ENCODE results near the gene SNCA.

The SNCA gene

DNA sequence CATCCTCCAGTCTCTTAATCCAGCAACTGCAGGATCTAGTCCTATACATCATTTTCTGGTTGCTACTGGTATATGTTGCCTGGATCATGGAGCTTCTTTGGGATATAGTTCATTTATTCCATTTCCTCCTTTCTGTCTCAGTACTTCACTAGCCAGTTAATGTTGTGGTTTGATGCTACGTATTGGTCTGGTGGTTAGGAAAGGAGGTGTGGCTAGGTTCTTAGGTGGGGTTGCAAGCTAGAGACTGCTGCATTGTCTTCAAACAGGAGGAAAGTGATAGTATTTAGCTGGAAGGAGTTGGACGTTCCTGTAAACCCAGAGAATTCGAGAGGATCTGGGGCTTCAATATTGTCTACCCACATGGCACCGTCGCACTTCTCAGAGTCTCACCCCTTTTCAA lies 129.5 kb downstream of the SNCA start:
- DNase-seq (ENCODE audit: low read depth in 2 of 2), result no peak

DNA sequence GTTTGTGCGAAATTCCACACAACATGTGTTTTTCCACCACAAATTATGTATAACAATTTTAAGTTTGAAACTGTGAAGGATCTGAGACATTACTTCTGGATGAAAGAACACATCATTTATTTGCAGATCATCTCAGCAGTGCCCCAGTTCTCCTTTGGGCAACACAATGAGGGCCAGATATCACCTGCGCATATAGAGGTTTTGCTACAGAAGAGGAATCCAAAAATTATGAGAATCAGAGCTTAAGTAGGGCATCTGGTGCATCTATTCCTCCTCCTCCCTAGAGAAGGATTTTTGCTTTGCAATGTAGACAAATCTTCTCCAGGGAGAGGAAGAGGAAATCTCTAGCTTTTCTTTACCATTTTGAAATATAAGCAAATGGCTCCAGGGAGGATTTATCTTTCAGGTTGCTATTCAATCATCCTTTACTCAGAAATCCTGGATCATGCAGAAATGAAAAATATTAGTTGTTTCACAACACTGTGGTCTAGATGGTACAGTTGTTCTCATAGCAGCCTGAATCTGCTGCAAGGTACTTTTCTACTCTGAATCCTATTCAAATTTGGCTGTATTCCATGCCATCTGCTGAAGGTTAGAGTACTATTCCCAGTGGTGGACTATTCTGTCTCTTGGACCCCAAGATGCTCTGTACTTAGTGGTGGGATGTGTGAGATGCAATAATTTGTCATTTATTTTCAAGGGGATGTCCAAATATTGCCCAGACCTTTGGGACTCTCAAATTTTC lies 132.1 kb downstream of the SNCA start:
- DNase-seq (ENCODE audit: low read depth in 2 of 2), result no peak

DNA sequence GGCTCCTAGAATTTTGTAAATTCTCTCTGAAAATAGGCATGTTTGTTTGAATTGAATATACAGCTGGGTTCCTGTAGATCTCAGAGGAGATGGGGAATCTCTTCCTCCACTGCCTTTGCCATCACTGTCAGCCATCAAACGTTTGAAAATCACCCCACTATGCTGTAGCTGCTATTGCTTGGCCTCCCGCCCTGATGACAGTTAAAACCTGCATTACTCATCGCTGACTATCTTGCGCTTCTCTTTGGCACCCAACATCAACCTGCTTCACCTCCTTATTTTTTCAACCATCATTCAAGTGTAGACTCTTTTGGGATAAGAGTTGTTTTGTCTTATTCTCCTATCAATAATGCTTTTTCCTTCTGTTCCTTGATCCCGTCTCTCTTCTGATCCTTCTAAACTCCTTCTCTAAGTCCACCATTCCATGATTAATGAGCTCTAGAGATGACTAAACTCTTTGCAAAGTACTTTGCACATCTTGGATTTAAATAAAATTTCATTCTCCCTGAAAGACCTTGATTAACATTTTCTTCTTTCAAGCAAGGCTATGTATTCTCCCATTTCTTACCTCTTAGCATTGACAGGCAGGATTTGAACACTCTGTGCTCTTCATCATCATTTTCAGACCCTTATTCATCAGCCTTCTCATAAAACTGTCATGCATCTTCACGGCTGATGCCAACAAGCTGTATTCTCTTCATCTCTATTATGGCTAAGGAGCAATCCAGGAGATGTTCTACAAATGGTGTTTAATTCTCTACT lies 133.0 kb downstream of the SNCA start:
- DNase-seq (ENCODE audit: low read depth in 2 of 2), result no peak

DNA sequence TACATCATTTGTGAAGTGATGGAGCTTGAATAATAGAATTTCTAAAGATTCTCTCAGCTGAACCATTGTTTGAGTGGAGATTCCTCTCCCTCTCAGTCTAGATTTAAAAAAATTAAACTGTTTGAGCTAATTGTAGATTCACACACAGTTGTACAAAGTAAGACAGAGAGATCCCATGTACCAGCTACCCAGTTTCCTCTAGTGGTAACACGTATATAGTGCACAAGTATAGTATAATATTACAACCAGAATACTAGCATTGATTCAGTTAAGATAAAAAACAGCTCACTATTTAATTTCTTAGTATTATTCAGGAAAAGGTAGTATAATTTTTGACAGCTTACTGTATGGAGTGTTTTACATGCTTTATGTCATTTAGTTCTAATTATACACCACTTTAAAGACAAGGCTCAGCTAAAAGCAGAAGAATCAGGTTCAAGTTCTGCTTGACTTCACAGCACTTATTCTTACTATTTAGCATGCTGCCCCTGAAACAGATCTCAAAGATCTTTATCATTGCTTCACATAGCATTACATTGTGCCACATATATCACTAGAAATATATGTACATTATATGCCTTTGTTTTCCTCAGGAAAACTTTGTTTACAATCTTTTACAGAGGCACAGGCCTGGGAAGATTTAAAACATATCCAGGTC lies 136.1 kb downstream of the SNCA start:
- DNase-seq (ENCODE audit: low read depth in 2 of 2), result no peak

DNA sequence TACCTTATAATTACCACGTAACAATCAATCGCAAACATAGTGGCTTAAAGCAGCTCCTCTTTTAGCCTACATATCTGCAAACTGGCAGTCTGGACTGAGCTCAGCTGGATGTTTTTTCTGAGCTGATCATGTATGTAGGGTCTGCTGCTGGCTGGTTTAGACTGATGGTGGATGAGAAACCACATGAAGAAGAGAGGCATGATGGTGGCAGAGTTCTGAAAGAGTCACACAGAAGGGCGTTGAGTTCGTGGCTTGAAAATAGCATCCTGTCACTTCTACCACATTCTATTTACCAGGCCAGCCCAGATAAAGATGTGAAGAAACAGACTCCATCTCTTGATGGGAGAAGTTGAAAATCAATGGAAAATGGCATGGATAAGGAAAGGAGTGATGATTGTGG lies 151.3 kb downstream of the SNCA start:
- no peak for DNase-seq (ENCODE audit: low read depth in 2 of 2)

DNA sequence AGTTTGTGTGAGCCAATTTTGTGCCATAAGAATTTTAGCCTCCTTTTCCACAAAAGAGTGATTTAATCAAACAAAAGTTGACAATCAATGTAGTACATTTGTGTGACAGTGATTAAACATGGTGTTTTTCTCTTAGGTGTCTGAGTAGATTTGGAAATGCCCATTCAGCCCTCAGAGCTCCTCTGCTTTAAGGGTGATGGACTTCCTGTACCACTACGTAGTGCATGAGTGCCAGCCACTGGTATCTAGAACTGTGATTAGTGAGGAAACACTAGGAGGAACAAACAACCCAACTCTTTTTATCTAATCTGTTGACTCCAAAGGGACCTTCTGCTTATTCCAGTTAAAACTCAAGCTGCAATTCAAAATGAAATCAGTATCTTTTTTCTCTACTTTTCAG lies 151.7 kb downstream of the SNCA start:
- no peak for DNase-seq (ENCODE audit: low read depth in 2 of 2)

DNA sequence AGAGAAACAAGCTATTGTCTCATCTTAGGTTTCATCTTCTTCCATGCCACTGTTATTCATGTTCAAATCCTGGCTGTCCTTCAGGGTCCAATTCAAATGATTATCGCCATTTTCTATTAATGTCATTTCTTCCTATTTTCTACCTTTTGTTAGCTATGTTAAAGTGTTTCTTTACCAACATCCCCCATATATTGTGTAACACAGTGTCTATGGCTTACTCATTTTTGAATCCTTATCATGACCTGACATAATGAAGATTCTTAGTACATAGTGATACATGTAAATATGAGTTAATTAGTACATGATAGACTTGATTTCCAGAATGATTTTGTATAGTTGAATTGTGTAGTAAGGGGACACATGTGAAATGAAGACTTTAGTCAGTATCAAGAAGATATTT lies 152.4 kb downstream of the SNCA start:
- no peak for DNase-seq (ENCODE audit: low read depth in 2 of 2)

DNA sequence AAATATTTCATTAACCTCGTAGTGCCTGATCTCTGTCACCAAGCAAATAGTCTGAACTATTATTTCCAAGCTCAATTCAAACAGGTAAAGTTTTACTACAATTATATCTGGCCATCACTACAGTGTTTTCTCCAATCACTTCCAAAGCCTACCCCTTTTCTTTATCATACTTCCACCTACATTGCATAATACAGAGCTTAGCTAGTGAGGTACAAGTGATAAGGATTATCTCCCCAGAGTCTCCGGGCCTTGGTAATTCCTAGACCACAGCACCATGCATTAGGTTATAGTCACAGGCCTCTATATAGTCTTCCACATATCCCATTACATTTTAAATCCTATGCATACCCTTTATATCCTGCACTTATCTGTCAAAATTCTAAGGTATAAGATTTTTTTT lies 154.2 kb downstream of the SNCA start:
- no peak for DNase-seq (ENCODE audit: low read depth in 2 of 2)

DNA sequence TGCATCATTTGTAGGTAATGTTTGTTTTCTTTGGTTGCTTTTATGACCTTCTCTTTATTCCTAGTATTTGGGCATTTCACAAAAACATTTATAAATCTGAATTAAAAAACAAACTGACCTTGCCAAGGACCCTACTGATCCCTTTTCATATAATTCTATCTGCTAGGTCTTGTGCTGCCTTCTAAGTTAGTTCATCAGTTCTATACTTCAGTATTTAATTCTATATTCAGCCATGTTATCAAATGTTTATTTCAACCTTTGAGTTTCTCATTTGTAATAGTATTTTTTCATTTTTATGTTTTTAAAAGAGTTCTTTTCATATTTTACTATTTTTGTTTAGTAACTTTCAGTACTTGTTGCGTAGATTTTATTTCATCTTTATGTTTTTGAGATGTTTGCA lies 155.3 kb downstream of the SNCA start:
- DNase-seq (ENCODE audit: low read depth in 2 of 2), result no peak

DNA sequence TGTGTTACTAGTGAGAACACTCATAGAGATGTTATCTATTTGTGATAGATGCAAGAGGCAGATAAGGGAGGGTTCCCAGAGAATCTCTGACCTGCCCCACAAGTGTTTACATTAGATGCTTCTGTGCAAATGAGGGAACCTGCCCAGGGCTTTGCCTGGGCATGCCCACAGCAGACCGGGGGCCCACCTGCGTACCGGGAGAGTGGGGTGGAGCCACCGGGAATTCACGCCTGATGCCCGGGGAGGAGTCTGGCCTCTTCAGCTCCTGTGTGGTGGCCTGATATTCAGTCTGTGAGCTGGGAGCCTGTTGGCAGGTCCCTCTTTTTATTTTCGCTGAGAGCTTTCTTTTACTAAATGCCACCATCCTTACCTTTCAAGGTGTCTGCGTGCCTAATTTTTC lies 155.7 kb downstream of the SNCA start:
- DNase-seq (ENCODE audit: low read depth in 2 of 2), result no peak

DNA sequence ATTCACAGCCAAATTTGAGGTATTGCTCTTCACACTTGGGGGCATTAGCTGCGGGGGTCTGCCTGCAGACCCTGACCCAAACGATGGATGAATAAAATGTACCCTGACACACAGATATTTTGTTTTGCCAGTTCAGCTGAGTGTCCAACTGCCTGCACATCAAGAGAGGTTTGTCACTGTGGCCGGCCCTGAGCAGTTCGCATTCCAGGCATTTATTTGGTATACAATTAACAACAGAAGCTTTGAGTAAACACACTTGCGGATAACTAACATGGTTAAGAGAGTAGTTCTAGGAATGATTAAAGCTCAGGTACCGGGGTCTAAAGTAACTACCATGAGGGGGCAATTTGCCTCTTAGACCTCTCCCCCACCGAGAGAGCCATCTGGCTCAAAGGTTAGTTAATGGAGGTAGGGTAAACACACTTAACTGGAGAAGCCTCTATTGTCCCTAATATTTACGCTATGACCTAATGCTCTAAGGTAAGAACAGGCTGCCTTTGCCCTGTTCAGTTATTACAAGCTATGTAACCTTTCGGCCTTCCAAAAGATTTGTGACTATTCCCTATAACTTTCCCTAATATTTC lies 162.0 kb downstream of the SNCA start:
- DNase-seq (ENCODE audit: low read depth in 2 of 2), result no peak

All from stimulated activated CD8-positive, alpha-beta memory T cell treated with anti-CD3 and anti-CD28 coated beads, Interleukin-15, amount 100 ng/mL, for 4 hours (primary cell).